Measurements from ENCODE around the gene ATP7B.

DNA sequence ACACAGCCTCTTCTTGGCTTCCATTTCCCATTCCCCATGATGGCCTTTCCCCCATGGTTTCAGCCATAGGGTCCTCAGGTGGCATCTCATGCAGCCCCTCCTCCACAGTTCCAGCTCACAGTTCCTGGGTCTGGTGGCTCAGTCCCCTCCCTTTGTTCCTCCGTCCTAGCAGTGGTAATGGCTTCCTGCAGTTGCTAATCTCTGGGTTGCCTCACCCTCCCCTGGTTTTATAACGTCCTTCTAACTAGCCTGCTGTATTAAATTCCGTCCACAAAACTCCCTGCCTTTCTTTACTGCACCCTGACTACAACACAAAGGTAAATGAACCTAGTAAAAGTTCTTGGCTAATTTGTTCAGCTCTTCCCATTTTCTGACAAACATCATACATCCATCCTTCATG, 118.6 kb downstream of the ATP7B start:
- TF ChIP-seq, protein P1, sequence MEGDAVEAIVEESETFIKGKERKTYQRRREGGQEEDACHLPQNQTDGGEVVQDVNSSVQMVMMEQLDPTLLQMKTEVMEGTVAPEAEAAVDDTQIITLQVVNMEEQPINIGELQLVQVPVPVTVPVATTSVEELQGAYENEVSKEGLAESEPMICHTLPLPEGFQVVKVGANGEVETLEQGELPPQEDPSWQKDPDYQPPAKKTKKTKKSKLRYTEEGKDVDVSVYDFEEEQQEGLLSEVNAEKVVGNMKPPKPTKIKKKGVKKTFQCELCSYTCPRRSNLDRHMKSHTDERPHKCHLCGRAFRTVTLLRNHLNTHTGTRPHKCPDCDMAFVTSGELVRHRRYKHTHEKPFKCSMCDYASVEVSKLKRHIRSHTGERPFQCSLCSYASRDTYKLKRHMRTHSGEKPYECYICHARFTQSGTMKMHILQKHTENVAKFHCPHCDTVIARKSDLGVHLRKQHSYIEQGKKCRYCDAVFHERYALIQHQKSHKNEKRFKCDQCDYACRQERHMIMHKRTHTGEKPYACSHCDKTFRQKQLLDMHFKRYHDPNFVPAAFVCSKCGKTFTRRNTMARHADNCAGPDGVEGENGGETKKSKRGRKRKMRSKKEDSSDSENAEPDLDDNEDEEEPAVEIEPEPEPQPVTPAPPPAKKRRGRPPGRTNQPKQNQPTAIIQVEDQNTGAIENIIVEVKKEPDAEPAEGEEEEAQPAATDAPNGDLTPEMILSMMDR (IDR thresholded peaks at IDR 0.05; ENCODE audit: insufficient read depth, low read depth, low read length), result no peak
- no peak for TF ChIP-seq EZH2 (IDR thresholded peaks at IDR 0.05; ENCODE audit: insufficient read depth, low read length)

Measured in astrocyte (in vitro differentiated cells and primary cell).